Bronchus fibroblast of lung (primary cell): ENCODE results near the gene ANXA10. TPM values are rescaled to one million over a fixed set of nuclear protein-coding genes. Genes with fewer than 3 reads are reported as not detected.

Experiments
- total RNA-seq: library from RNA; depleted of rRNA; stranded (reverse); fragments of >200 nt; gene quantifications from 2 replicates; pipeline ENCODE4 v1.2.3, GENCODE V29; 2015

ANXA10 gene, protein sequence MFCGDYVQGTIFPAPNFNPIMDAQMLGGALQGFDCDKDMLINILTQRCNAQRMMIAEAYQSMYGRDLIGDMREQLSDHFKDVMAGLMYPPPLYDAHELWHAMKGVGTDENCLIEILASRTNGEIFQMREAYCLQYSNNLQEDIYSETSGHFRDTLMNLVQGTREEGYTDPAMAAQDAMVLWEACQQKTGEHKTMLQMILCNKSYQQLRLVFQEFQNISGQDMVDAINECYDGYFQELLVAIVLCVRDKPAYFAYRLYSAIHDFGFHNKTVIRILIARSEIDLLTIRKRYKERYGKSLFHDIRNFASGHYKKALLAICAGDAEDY
- 0.30 and 0.50 TPM in 2 replicates for total RNA-seq

GRCh38 chr4:168092176-168092712, at the start of gene ANXA10:
TSS of gene ANXA10 (plus strand) at chr4:168092537. CDS start at chr4:168092701, 164 bp downstream.

Other genes starting within 250 kb of the ANXA10 start
- gene DDX60, start 226.2 kb downstream of the ANXA10 start, total RNA-seq = 5.2 and 5.4 TPM in 2 replicates